SU-DHL-6 (cell line): ENCODE data around the gene FOLR1.

ENCODE experiments used
- EZH2phosphoT487 ChIP-seq: fragments of 200-600 bp; sonication (generic), shearing (Covaris generic); conservative IDR thresholded peaks from 2 replicates; pipeline ENCODE4 v1.6.1; 2018; ENCODE audit warnings: mild to moderate bottlenecking, antibody characterized with exemption, low read length, moderate library complexity, mixed read lengths
- TF ChIP-seq, protein P1 (sequence below): fragments of 200-600 bp; sonication (generic); IDR thresholded peaks from one replicate; pipeline ENCODE4 v1.5.1; 2017; ENCODE audit warnings: antibody characterized with exemption, mild to moderate bottlenecking, low read length, moderate library complexity; ENCODE audit not compliant: insufficient read depth, poor library complexity, severe bottlenecking

DNA sequence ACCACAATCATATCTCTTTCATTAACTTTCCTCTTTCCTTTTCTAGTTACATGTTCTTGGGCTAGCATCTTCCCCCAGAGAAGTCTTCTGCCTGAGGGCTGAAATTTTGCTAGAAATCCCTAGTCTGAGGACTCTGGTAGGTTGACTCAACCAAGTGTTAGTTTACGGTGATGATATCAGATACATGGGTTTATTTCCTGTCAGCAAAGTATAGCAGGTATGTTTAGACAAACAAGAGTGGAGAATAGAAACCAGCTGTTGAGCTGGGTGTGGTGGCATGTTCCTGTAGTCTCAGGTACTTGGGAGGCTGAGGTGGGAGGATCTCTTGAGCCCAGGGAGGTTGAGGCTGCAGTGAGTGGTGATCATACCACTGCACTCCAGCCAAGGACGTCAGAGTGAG lies 11.2 kb downstream of the FOLR1 start:
- TF ChIP-seq, protein P1, sequence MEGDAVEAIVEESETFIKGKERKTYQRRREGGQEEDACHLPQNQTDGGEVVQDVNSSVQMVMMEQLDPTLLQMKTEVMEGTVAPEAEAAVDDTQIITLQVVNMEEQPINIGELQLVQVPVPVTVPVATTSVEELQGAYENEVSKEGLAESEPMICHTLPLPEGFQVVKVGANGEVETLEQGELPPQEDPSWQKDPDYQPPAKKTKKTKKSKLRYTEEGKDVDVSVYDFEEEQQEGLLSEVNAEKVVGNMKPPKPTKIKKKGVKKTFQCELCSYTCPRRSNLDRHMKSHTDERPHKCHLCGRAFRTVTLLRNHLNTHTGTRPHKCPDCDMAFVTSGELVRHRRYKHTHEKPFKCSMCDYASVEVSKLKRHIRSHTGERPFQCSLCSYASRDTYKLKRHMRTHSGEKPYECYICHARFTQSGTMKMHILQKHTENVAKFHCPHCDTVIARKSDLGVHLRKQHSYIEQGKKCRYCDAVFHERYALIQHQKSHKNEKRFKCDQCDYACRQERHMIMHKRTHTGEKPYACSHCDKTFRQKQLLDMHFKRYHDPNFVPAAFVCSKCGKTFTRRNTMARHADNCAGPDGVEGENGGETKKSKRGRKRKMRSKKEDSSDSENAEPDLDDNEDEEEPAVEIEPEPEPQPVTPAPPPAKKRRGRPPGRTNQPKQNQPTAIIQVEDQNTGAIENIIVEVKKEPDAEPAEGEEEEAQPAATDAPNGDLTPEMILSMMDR, result no peak
- no peak for TF ChIP-seq EZH2phosphoT487
